Keratinocyte (primary cell): ENCODE results near the gene DHDDS. TPM values are rescaled to one million over a fixed set of nuclear protein-coding genes. Genes with fewer than 3 reads are reported as not detected.

Experiments used
- DNase-seq: peaks from one replicate; pipeline ENCODE4 v3.0.0-alpha.2; 2011; ENCODE audit warnings: low read depth, missing footprints, low spot score
- FAIRE-seq: peaks from 2 replicates; lab custom pipeline; 2011; peaks lifted over from hg19 to GRCh38; lab: Jason Lieb, UNC
- H2AFZ ChIP-seq: 2 replicates; pipeline ENCODE4 v1.6.0; 2012; ENCODE audit warnings: low read length, control low read depth, inconsistent platforms; ENCODE audit not compliant: control insufficient read depth
- H3K27ac ChIP-seq: 2 replicates; pipeline ENCODE4 v1.5.1; 2011; ENCODE audit warnings: low read length; ENCODE audit not compliant: control insufficient read depth, insufficient read depth
- H3K27me3 ChIP-seq: 3 replicates; pipeline ENCODE4 v1.6.0; 2011; ENCODE audit warnings: low read length; ENCODE audit not compliant: control insufficient read depth, insufficient read depth; ENCODE audit errors: extremely low read depth
- H3K36me3 ChIP-seq, 2 experiments: 2 replicates in 1 of 2; 3 replicates in 1 of 2; pipeline ENCODE4 v1.5.1; 2011; ENCODE audit warnings: low read length in 2 of 2, mild to moderate bottlenecking in 1 of 2; ENCODE audit not compliant: control insufficient read depth in 2 of 2, insufficient read depth in 2 of 2; ENCODE audit errors: extremely low read depth in 1 of 2
- H3K4me1 ChIP-seq: 3 replicates; pipeline ENCODE4 v1.5.1; 2011; ENCODE audit warnings: low read length; ENCODE audit not compliant: control insufficient read depth, insufficient read depth; ENCODE audit errors: extremely low read depth
- H3K4me2 ChIP-seq: 3 replicates; pipeline ENCODE4 v1.6.0; 2011; ENCODE audit warnings: low read depth, low read length; ENCODE audit not compliant: control insufficient read depth, insufficient read depth; ENCODE audit errors: extremely low read depth
- H3K4me3 ChIP-seq, 3 experiments: fragments of 200-600 bp in 1 of 3; sonication (generic) in 1 of 3; 2 replicates in 2 of 3; 3 replicates in 1 of 3; pipeline ENCODE4 v1.5.1; 2011 to 2016; ENCODE audit warnings: low read length in 3 of 3, mild to moderate bottlenecking in 3 of 3, control low read depth in 2 of 3, inconsistent platforms in 1 of 3, low read depth in 1 of 3, mixed read lengths in 1 of 3, mixed run types in 1 of 3, moderate library complexity in 1 of 3; ENCODE audit not compliant: control insufficient read depth in 2 of 3, insufficient read depth in 2 of 3; ENCODE audit errors: extremely low read depth in 1 of 3
- H3K79me2 ChIP-seq: 2 replicates; pipeline ENCODE4 v1.6.0; 2012; ENCODE audit warnings: low read length; ENCODE audit not compliant: control insufficient read depth, insufficient read depth
- H3K9ac ChIP-seq: 3 replicates; pipeline ENCODE4 v1.6.0; 2011; ENCODE audit warnings: low read length; ENCODE audit not compliant: control insufficient read depth, insufficient read depth; ENCODE audit errors: extremely low read depth
- H3K9me1 ChIP-seq: 3 replicates; pipeline ENCODE4 v1.6.0; 2011; ENCODE audit warnings: low read length; ENCODE audit not compliant: control insufficient read depth, insufficient read depth; ENCODE audit errors: extremely low read depth
- H3K9me3 ChIP-seq: 2 replicates; pipeline ENCODE4 v1.5.1; 2012; ENCODE audit warnings: low read depth, low read length; ENCODE audit not compliant: control insufficient read depth
- H4K20me1 ChIP-seq: 3 replicates; pipeline ENCODE4 v1.6.0; 2011; ENCODE audit warnings: low read length; ENCODE audit not compliant: control insufficient read depth, insufficient read depth; ENCODE audit errors: extremely low read depth
- CTCF ChIP-seq, 3 experiments: IDR thresholded peaks in 1 of 3; conservative IDR thresholded peaks in 1 of 3; optimal IDR thresholded peaks in 1 of 3; 2 replicates in 2 of 3; 3 replicates in 1 of 3; pipeline versions ENCODE3 to v1.5.1; 2011; ENCODE audit warnings: low read length in 3 of 3, mild to moderate bottlenecking in 3 of 3, moderate library complexity in 2 of 3, control low read depth in 1 of 3, inconsistent platforms in 1 of 3; ENCODE audit not compliant: insufficient read depth in 2 of 3; ENCODE audit errors: extremely low read depth in 1 of 3
- EZH2 ChIP-seq: IDR thresholded peaks from one replicate; pipeline ENCODE4 v1.6.1; 2012; ENCODE audit warnings: inconsistent platforms, mild to moderate bottlenecking, low read length, moderate library complexity
- dilution Hi-C: fragments of 300-500 bp; cut with MboI; formaldehyde crosslinking; loops from one replicate; pipeline ENCODE4 v1.7.0; 2020; ENCODE audit warnings: low sequenced_read_pairs; ENCODE audit not compliant: extremely low pct_ligation_motif_present
- polyA plus RNA-seq, 5 experiments: library from polyadenylated mRNA; depleted of rRNA in 3 of 5; stranded (reverse) in 3 of 5; stranded (forward) in 1 of 5; unstranded in 1 of 5; fragments of >200 nt; gene quantifications; 1 replicate in 1 of 5; 2 replicates in 3 of 5; 3 replicates in 1 of 5; pipeline versions ENCODE4 v1.2.1 to v1.2.3, GENCODE V29; 2011 to 2012; ENCODE audit warnings: missing spikeins in 2 of 5, low read depth in 1 of 5, low replicate concordance in 1 of 5

The DHDDS gene
- polyA plus RNA-seq, 1 donor (not counting 4 experiments of a cell fraction or from before 2014, with no cell fraction given), result 41.2 TPM

DNA sequence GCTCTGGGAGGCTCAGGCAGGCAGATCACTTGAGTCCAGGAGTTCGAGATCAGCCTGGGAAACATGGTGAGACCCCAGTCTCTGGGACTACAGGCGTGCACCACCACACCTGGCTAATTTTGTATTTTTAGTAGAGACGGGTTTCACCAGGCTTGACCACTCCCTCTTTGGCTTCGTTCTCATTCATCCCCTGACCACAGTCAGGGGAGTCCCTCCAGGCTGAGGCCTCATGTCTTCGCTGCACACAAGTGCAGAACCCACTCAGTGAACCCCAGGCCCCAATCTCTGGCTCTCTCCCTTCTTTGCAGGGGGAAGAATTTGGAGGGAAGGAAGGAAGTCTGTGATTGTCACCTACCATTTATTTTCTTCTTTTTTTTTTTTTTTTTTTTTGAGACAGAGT is 88.2 kb downstream of the DHDDS start:
- Histone ChIP-seq H3K9me1 (no peaks in the 10 kb centered on the region), H4K20me1 (no peaks in the 10 kb centered on the region), H2AFZ (no peak overlapping the region), H3K27ac (no peak overlapping the region), H3K4me2 (no peak overlapping the region), H3K79me2 (no peaks in the 10 kb centered on the region), H3K9ac (no peak overlapping the region), H3K4me3 (no peak overlapping the region), H3K9me3 (no peaks in the 10 kb centered on the region), H3K4me1 (peaks cover 16% of the 10 kb centered on the region), H3K36me3 (no peaks in the 10 kb centered on the region), H3K27me3 (no peaks in the 10 kb centered on the region)
- no peak for DNase-seq
- FAIRE-seq, result no peak
- no peak for TF ChIP-seq EZH2
- no peak for TF ChIP-seq CTCF (optimal IDR thresholded peaks at IDR 0.05 in 1 of 3, IDR thresholded peaks at IDR 0.05 in 1 of 3, conservative IDR thresholded peaks at IDR 0.05 in 1 of 3; ENCODE audit: extremely low read depth in 1 of 3, insufficient read depth in 2 of 3, low read length in 3 of 3)
- dilution Hi-C loops, result no loop called here

Other genes with a start within 250 kb of the DHDDS start
- gene CATSPER4, start 241.7 kb upstream of the DHDDS start, polyA plus RNA-seq, result 0.04 to 0.06 TPM in 2 of 3 replicates, not detected in the other
- 14.8 to 17.0 TPM (median 15.4 TPM) in 3 replicates for gene CEP85, start 198.1 kb upstream of the DHDDS start, polyA plus RNA-seq
- gene SH3BGRL3, start 152.2 kb upstream of the DHDDS start, polyA plus RNA-seq, result 175 to 234 TPM (median 196 TPM) in 3 replicates
- gene UBXN11, start 125.7 kb upstream of the DHDDS start, polyA plus RNA-seq, result 5.2 to 6.8 TPM (median 6.6 TPM) in 3 replicates
- 0.22 to 0.27 TPM in 2 of 3 replicates, not detected in the other for gene CD52, start 114.4 kb upstream of the DHDDS start, polyA plus RNA-seq
- gene CRYBG2, start 78.2 kb upstream of the DHDDS start, polyA plus RNA-seq, result 6.0 to 15.5 TPM (median 7.9 TPM) in 3 replicates
- not detected in 3 replicates for gene ZNF683, start 59.6 kb upstream of the DHDDS start, polyA plus RNA-seq
- 0.03 TPM in 1 of 3 replicates, not detected in the others for gene LIN28A, start 21.5 kb upstream of the DHDDS start, polyA plus RNA-seq
- gene HMGN2, start 40.1 kb downstream of the DHDDS start, polyA plus RNA-seq, result 38.5 to 222 TPM (median 130 TPM) in 3 replicates
- 65.9 to 82.9 TPM (median 73.8 TPM) in 3 replicates for gene RPS6KA1, start 97.4 kb downstream of the DHDDS start, polyA plus RNA-seq